B cell (primary cell): ENCODE data around the gene GALNT18. TPM values are rescaled to one million over a fixed set of nuclear protein-coding genes. Genes with fewer than 3 reads are reported as not detected.

Experiments
- ATAC-seq: fragments of 200-7000 bp; cut with Tn5 transposase; one replicate; pipeline ENCODE4 v1.10.0; 2021; ENCODE audit warnings: low read depth, mild to moderate bottlenecking, moderate number of reproducible peaks, moderate library complexity
- CTCF ChIA-PET: fragments of 350-600 bp; sonication (Branson Sonifier 250); formaldehyde crosslinking; loops from one replicate; lab custom pipeline; 2021; ENCODE audit warnings: antibody characterized with exemption, inconsistent platforms; lab: Charles Lee
- POLR2A ChIA-PET: fragments of 350-600 bp; sonication (Branson Sonifier 250); formaldehyde crosslinking; loops from one replicate; lab custom pipeline; 2021; ENCODE audit warnings: antibody characterized with exemption; lab: Charles Lee
- DNase-seq: peaks from one replicate; pipeline ENCODE4 v3.0.0; 2013
- H2AFZ ChIP-seq: 2 replicates; pipeline ENCODE4 v1.6.1; 2012; ENCODE audit warnings: mild to moderate bottlenecking, low read depth, low read length; ENCODE audit not compliant: insufficient read depth, poor library complexity, severe bottlenecking
- H3K27ac ChIP-seq, 2 donors: 1 replicate in 1 of 2; 2 replicates in 1 of 2; pipeline ENCODE4 v1.5.1; 2012 to 2013; ENCODE audit warnings: low read length in 2 of 2, mild to moderate bottlenecking in 2 of 2, moderate library complexity in 1 of 2
- H3K27me3 ChIP-seq, 4 experiments: fragments of 200-600 bp in 1 of 4; sonication (generic) in 1 of 4; replicated peaks in 1 of 4; 1 replicate in 2 of 4; 2 replicates in 2 of 4; pipeline versions ENCODE4 v1.6.1 to v1.7.0; 2013 to 2016; ENCODE audit warnings: low read length in 3 of 4, mild to moderate bottlenecking in 2 of 4, mixed read lengths in 1 of 4, moderate library complexity in 1 of 4; ENCODE audit not compliant: insufficient read depth in 4 of 4, control insufficient read depth in 3 of 4; ENCODE audit errors: control extremely low read depth in 1 of 4
- H3K36me3 ChIP-seq, 2 experiments: replicated peaks in 1 of 2; 1 replicate in 1 of 2; 2 replicates in 1 of 2; pipeline versions ENCODE4 v1.6.1 to v1.7.1; 2013; ENCODE audit warnings: low read length in 1 of 2; ENCODE audit not compliant: insufficient read depth in 2 of 2, control insufficient read depth in 1 of 2; ENCODE audit errors: control extremely low read depth in 1 of 2, extremely low read depth in 1 of 2
- H3K4me1 ChIP-seq, 2 donors: fragments of 200-600 bp in 1 of 2; sonication (generic) in 1 of 2; 1 replicate in 1 of 2; 2 replicates in 1 of 2; pipeline versions ENCODE4 v1.5.1 to v1.6.1; 2013 to 2017; ENCODE audit warnings: low read length in 2 of 2; ENCODE audit not compliant: control insufficient read depth in 2 of 2, insufficient read depth in 2 of 2
- H3K4me2 ChIP-seq: replicated peaks from 2 replicates; pipeline ENCODE3; 2012; ENCODE audit warnings: mild to moderate bottlenecking, low read depth, low read length; ENCODE audit not compliant: poor library complexity, severe bottlenecking
- H3K4me3 ChIP-seq, 5 experiments: fragments of 200-600 bp in 1 of 5; sonication (generic) in 1 of 5; 1 replicate in 3 of 5; 2 replicates in 2 of 5; pipeline versions ENCODE4 v1.5.1 to v1.7.0; 2011 to 2016; ENCODE audit warnings: low read length in 4 of 5, mild to moderate bottlenecking in 4 of 5, low read depth in 2 of 5, control low read depth in 1 of 5, moderate library complexity in 1 of 5; ENCODE audit not compliant: insufficient read depth in 1 of 5; ENCODE audit errors: control extremely low read depth in 1 of 5, extremely low read depth in 1 of 5
- H3K79me2 ChIP-seq: fragments of 200-600 bp; sonication (generic); one replicate; pipeline ENCODE4 v1.6.0; 2016; ENCODE audit warnings: low read length; ENCODE audit not compliant: control insufficient read depth, insufficient read depth
- H3K9ac ChIP-seq: fragments of 200-600 bp; sonication (generic); 2 replicates; pipeline ENCODE4 v1.6.1; 2017; ENCODE audit warnings: mild to moderate bottlenecking, low read length, moderate library complexity
- H3K9me3 ChIP-seq, 3 donors: one replicate each; pipeline versions ENCODE4 v1.6.1 to v1.7.1; 2013; ENCODE audit warnings: low read length in 2 of 3; ENCODE audit not compliant: control insufficient read depth in 2 of 3, insufficient read depth in 1 of 3; ENCODE audit errors: control extremely low read depth in 1 of 3
- H4K20me1 ChIP-seq: 2 replicates; pipeline ENCODE4 v1.6.0; 2012; ENCODE audit warnings: mild to moderate bottlenecking, low read length; ENCODE audit not compliant: insufficient read depth, control insufficient read depth, poor library complexity, severe bottlenecking
- H3K27ac Mint-ChIP-seq: one replicate; pipeline ENCODE4 v1.8.0; 2021; ENCODE audit warnings: mixed read lengths
- H3K27me3 Mint-ChIP-seq: one replicate; pipeline ENCODE4 v1.8.0; 2021; ENCODE audit warnings: mixed read lengths
- H3K4me1 Mint-ChIP-seq: one replicate; pipeline ENCODE4 v1.8.0; 2021; ENCODE audit warnings: mixed read lengths
- H3K4me3 Mint-ChIP-seq: one replicate; pipeline ENCODE4 v1.8.0; 2021; ENCODE audit warnings: mixed read lengths
- H3K9me3 Mint-ChIP-seq: one replicate; pipeline ENCODE4 v1.8.0; 2022; ENCODE audit warnings: mixed read lengths; ENCODE audit not compliant: insufficient read depth
- EZH2 ChIP-seq: IDR thresholded peaks from 2 replicates; pipeline ENCODE4 v1.6.1; 2012; ENCODE audit warnings: borderline replicate concordance, low read depth, mild to moderate bottlenecking, moderate library complexity, low read length; ENCODE audit not compliant: insufficient read depth, poor library complexity, severe bottlenecking
- WGBS: methylation state at CpG from one replicate; pipeline ENCODE4 v1.1.5; 2013; ENCODE audit warnings: missing lambda C conversion rate; ENCODE audit not compliant: insufficient coverage; 5-methylcytosine and 5-hydroxymethylcytosine counted together
- intact Hi-C: fragments of 100-400 bp; cut with micrococcal nuclease; formaldehyde crosslinking; loops from one replicate; pipeline ENCODE4 v1.10.0; 2022
- polyA plus RNA-seq: library from polyadenylated mRNA; depleted of rRNA; stranded (reverse); fragments of >200 nt; gene quantifications from 2 replicates; pipeline ENCODE4 v1.2.3, GENCODE V29; 2012
- total RNA-seq, 2 donors: library from RNA; stranded (reverse); fragments of 120-200 nt in 1 of 2; gene quantifications; 1 replicate in 1 of 2; 2 replicates in 1 of 2; pipeline versions ENCODE4 v1.2.3 to v1.2.4, GENCODE V29; 2013 to 2022
- TF ChIP-seq, protein P1 (sequence below): fragments of 200-600 bp; IDR thresholded peaks from one replicate; pipeline ENCODE4 v1.8.0; 2022; ENCODE audit warnings: antibody characterized with exemption, mild to moderate bottlenecking

The GALNT18 gene
- total and polyA plus RNA-seq, 2 donors (not counting 1 experiment from before 2014, with no cell fraction given) = not detected

DNA sequence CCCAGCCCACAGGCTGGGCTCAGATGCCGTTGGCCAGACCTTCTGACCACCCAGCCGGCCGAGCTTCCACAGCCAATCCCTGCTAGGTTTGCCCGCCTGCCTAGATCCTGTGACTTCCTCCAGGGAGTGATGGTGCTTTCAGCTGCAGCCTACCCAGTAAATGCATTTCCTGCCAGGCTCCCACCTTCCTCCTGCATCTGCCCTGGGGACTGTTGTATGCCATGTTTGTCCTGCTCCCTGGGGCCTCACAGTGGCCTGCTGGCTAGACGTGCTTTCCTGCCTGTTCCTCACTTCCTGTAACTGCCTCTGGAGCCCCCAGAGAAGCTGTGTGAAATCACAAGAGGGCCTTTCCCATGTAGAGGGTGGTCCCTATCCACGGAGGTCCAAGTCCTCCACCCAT, 86.2 kb downstream of the GALNT18 start:
- DNase-seq = no peak
- Histone ChIP-seq H3K4me3 (no peak overlapping the region), H3K9me3 (peaks cover 0 to 8% (median 0%) of the 10 kb centered on the region in 3 donors), H3K27me3 (no peaks in the 10 kb centered on the region), H3K9ac (no peak overlapping the region), H3K27ac (no peak overlapping the region), H3K4me2 (no peak overlapping the region), H2AFZ (no peak overlapping the region), H4K20me1 (no peaks in the 10 kb centered on the region), H3K4me1 (no peaks in the 10 kb centered on the region), H3K36me3 (no peaks in the 10 kb centered on the region), H3K79me2 (no peaks in the 10 kb centered on the region)
- no peak for TF ChIP-seq EZH2
- TF ChIP-seq, protein P1, sequence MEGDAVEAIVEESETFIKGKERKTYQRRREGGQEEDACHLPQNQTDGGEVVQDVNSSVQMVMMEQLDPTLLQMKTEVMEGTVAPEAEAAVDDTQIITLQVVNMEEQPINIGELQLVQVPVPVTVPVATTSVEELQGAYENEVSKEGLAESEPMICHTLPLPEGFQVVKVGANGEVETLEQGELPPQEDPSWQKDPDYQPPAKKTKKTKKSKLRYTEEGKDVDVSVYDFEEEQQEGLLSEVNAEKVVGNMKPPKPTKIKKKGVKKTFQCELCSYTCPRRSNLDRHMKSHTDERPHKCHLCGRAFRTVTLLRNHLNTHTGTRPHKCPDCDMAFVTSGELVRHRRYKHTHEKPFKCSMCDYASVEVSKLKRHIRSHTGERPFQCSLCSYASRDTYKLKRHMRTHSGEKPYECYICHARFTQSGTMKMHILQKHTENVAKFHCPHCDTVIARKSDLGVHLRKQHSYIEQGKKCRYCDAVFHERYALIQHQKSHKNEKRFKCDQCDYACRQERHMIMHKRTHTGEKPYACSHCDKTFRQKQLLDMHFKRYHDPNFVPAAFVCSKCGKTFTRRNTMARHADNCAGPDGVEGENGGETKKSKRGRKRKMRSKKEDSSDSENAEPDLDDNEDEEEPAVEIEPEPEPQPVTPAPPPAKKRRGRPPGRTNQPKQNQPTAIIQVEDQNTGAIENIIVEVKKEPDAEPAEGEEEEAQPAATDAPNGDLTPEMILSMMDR = no peak
- POLR2A ChIA-PET = no interaction called here
- CTCF ChIA-PET = no interaction called here
- intact Hi-C loops = no loop called here
- Mint-ChIP-seq H3K9me3 (no peaks in the 10 kb centered on the region), H3K27me3 (no peaks in the 10 kb centered on the region), H3K4me3 (no peak overlapping the region), H3K4me1 (no peaks in the 10 kb centered on the region), H3K27ac (no peak overlapping the region)
- no peak for ATAC-seq
- WGBS = 64% methylated on average over 5 of the region's 6 CpGs

DNA sequence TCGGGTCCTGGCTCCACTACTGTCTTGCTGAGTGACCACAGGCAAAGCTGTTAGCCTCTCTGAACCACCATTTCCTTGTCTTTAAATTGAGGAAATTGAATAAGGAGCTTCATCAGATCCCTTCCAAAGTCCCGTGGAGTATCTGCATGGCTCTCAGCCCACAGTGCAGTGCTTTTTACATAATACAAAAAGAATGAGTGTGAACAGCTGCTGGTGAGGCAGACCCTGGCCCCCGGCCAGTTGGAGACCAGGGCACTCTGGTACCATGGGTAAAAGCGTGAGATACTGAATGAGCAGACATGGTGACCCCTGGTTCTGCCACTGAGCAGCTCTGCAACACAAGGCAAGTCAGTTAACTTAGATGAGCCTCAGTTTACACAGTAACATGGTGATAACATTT, 86.8 kb downstream of the GALNT18 start:
- Histone ChIP-seq H3K27ac (no peak overlapping the region), H3K36me3 (no peaks in the 10 kb centered on the region), H3K9ac (no peak overlapping the region), H3K4me2 (no peak overlapping the region), H3K4me1 (no peaks in the 10 kb centered on the region), H2AFZ (no peak overlapping the region), H3K4me3 (no peak overlapping the region), H3K79me2 (no peaks in the 10 kb centered on the region), H3K9me3 (peaks cover 0 to 8% (median 0%) of the 10 kb centered on the region in 3 donors), H4K20me1 (no peaks in the 10 kb centered on the region), H3K27me3 (no peaks in the 10 kb centered on the region)
- intact Hi-C loops = no loop called here
- CTCF ChIA-PET = no interaction called here
- Mint-ChIP-seq H3K9me3 (no peaks in the 10 kb centered on the region), H3K27me3 (no peaks in the 10 kb centered on the region), H3K27ac (no peak overlapping the region), H3K4me3 (no peak overlapping the region), H3K4me1 (no peaks in the 10 kb centered on the region)
- WGBS = 75% methylated on average over 3 of the region's 4 CpGs
- no peak for DNase-seq
- no peak for TF ChIP-seq EZH2
- TF ChIP-seq, protein P1 = no peak
- no peak for ATAC-seq
- POLR2A ChIA-PET = no interaction called here
